H9 (cell line): ENCODE measurements around the gene PHF24. TPM values are rescaled to one million over a fixed set of nuclear protein-coding genes. Genes with fewer than 3 reads are reported as not detected.

ENCODE experiments used
- DNase-seq: peaks from one replicate; pipeline ENCODE4 v3.0.0-alpha.2; 2017
- H2AFZ ChIP-seq: one replicate; pipeline ENCODE4 v1.6.1; 2013; ENCODE audit warnings: mild to moderate bottlenecking, low read length, control low read depth, moderate library complexity
- H2AK5ac ChIP-seq: 2 replicates; pipeline ENCODE4 v1.6.1; 2013; ENCODE audit warnings: low read length, control low read depth, mixed read lengths; ENCODE audit not compliant: insufficient read length
- H2BK120ac ChIP-seq: one replicate; pipeline ENCODE4 v1.6.1; 2013; ENCODE audit warnings: low read depth, mild to moderate bottlenecking, low read length, control low read depth, inconsistent platforms; ENCODE audit not compliant: poor library complexity, severe bottlenecking
- H2BK12ac ChIP-seq: 2 replicates; pipeline ENCODE4 v1.6.1; 2013; ENCODE audit warnings: low read length, control low read depth, mixed read lengths, low read depth; ENCODE audit not compliant: insufficient read length
- H2BK15ac ChIP-seq: 2 replicates; pipeline ENCODE4 v1.6.1; 2013; ENCODE audit warnings: low read depth, low read length, control low read depth
- H2BK20ac ChIP-seq: one replicate; pipeline ENCODE4 v1.6.1; 2013; ENCODE audit warnings: low read depth, mild to moderate bottlenecking, low read length, control low read depth, inconsistent platforms; ENCODE audit not compliant: poor library complexity, severe bottlenecking
- H2BK5ac ChIP-seq: 2 replicates; pipeline ENCODE4 v1.6.1; 2013; ENCODE audit warnings: low read length, control low read depth, mixed read lengths; ENCODE audit not compliant: insufficient read length
- H3K14ac ChIP-seq: 2 replicates; pipeline ENCODE4 v1.6.1; 2013; ENCODE audit warnings: low read length, control low read depth; ENCODE audit not compliant: insufficient read depth
- H3K18ac ChIP-seq: 2 replicates; pipeline ENCODE4 v1.6.1; 2013; ENCODE audit warnings: low read depth, mild to moderate bottlenecking, mixed read lengths, low read length, control low read depth; ENCODE audit not compliant: insufficient read length
- H3K23ac ChIP-seq: 2 replicates; pipeline ENCODE4 v1.6.1; 2013; ENCODE audit warnings: low read length, control low read depth, mixed read lengths, low read depth; ENCODE audit not compliant: insufficient read length
- H3K23me2 ChIP-seq: 2 replicates; pipeline ENCODE4 v1.6.1; 2013; ENCODE audit warnings: low read depth, mild to moderate bottlenecking, mixed read lengths, low read length, control low read depth; ENCODE audit not compliant: insufficient read length, poor library complexity, severe bottlenecking
- H3K27ac ChIP-seq: 2 replicates; pipeline ENCODE4 v1.5.1; 2013; ENCODE audit warnings: low read length, control low read depth, mixed read lengths, low read depth; ENCODE audit not compliant: insufficient read length
- H3K27me3 ChIP-seq: 2 replicates; pipeline ENCODE4 v1.6.1; 2013; ENCODE audit warnings: low read length, control low read depth, inconsistent platforms; ENCODE audit not compliant: insufficient read depth
- H3K4ac ChIP-seq: 2 replicates; pipeline ENCODE4 v1.6.1; 2013; ENCODE audit warnings: low read depth, mild to moderate bottlenecking, control low read depth, inconsistent platforms, low read length, moderate library complexity
- H3K4me1 ChIP-seq: 2 replicates; pipeline ENCODE4 v1.6.1; 2013; ENCODE audit warnings: low read length, control low read depth, inconsistent platforms; ENCODE audit not compliant: insufficient read depth
- H3K4me2 ChIP-seq: 2 replicates; pipeline ENCODE4 v1.6.1; 2013; ENCODE audit warnings: low read length, control low read depth, mixed read lengths; ENCODE audit not compliant: insufficient read length, insufficient read depth
- H3K56ac ChIP-seq: 2 replicates; pipeline ENCODE4 v1.6.1; 2013; ENCODE audit warnings: low read depth, mild to moderate bottlenecking, mixed read lengths, low read length, control low read depth; ENCODE audit not compliant: insufficient read length
- H3K79me1 ChIP-seq: 2 replicates; pipeline ENCODE4 v1.6.1; 2013; ENCODE audit warnings: low read depth, mild to moderate bottlenecking, moderate library complexity, low read length, control low read depth, inconsistent platforms; ENCODE audit not compliant: insufficient read depth, poor library complexity, severe bottlenecking
- H3K79me2 ChIP-seq: 2 replicates; pipeline ENCODE4 v1.6.1; 2013; ENCODE audit warnings: low read length, control low read depth, inconsistent platforms; ENCODE audit not compliant: insufficient read depth
- H3K9ac ChIP-seq: 2 replicates; pipeline ENCODE4 v1.6.1; 2013; ENCODE audit warnings: low read length, control low read depth, mixed read lengths; ENCODE audit not compliant: insufficient read length; ENCODE audit errors: extremely low read depth
- H3K9me3 ChIP-seq: one replicate; pipeline ENCODE4 v1.6.1; 2013; ENCODE audit warnings: low read depth, low read length, inconsistent platforms; ENCODE audit not compliant: control insufficient read depth
- H3T11ph ChIP-seq: one replicate; pipeline ENCODE4 v1.6.1; 2013; ENCODE audit warnings: mild to moderate bottlenecking, low read length, control low read depth, inconsistent platforms
- H4K20me1 ChIP-seq: one replicate; pipeline ENCODE4 v1.6.1; 2013; ENCODE audit not compliant: control insufficient read depth, insufficient read length, insufficient read depth
- H4K5ac ChIP-seq: 2 replicates; pipeline ENCODE4 v1.6.1; 2013; ENCODE audit warnings: low read depth, mild to moderate bottlenecking, mixed read lengths, low read length, control low read depth; ENCODE audit not compliant: insufficient read length
- H4K8ac ChIP-seq: replicated peaks from 2 replicates; pipeline ENCODE4 v1.6.1; 2013; ENCODE audit warnings: low read length, control low read depth, mixed read lengths, low read depth; ENCODE audit not compliant: insufficient read length
- H4K91ac ChIP-seq: 2 replicates; pipeline ENCODE4 v1.6.1; 2013; ENCODE audit warnings: low read depth, mild to moderate bottlenecking, moderate library complexity, mixed read lengths, low read length, control low read depth; ENCODE audit not compliant: insufficient read length
- H3K27ac Mint-ChIP-seq, 3 experiments: 2 replicates in 2 of 3; 3 replicates in 1 of 3; pipeline ENCODE4 v1.8.0; 2020 to 2021; ENCODE audit warnings: mixed read lengths in 3 of 3, mild to moderate bottlenecking in 1 of 3, moderate library complexity in 1 of 3
- H3K27me3 Mint-ChIP-seq: 2 replicates; pipeline ENCODE4 v1.8.0; 2021; ENCODE audit warnings: low read depth, mild to moderate bottlenecking, moderate library complexity, mixed read lengths
- H3K36me3 Mint-ChIP-seq, 3 experiments: 2 replicates in 2 of 3; 3 replicates in 1 of 3; pipeline ENCODE4 v1.8.0; 2020 to 2021; ENCODE audit warnings: low read depth in 3 of 3, mixed read lengths in 3 of 3; ENCODE audit not compliant: insufficient read depth in 1 of 3
- H3K4me1 Mint-ChIP-seq, 2 experiments: 2 replicates each; pipeline ENCODE4 v1.8.0; 2020; ENCODE audit warnings: mixed read lengths in 2 of 2
- H3K4me3 Mint-ChIP-seq, 2 experiments: 2 replicates in 1 of 2; 3 replicates in 1 of 2; pipeline ENCODE4 v1.8.0; 2020 to 2021; ENCODE audit warnings: mild to moderate bottlenecking in 2 of 2, mixed read lengths in 2 of 2, moderate library complexity in 1 of 2
- H3K9me3 Mint-ChIP-seq, 2 experiments: 2 replicates in 1 of 2; 3 replicates in 1 of 2; pipeline ENCODE4 v1.8.0; 2020; ENCODE audit warnings: mild to moderate bottlenecking in 2 of 2, mixed read lengths in 2 of 2, moderate library complexity in 1 of 2
- WGBS: extraction: QIAGEN DNeasy Blood & Tissue Kit; methylation state at CpG from one replicate; pipeline ENCODE4 v1.1.7; 2013; ENCODE audit warnings: missing lambda C conversion rate, low lambda C conversion rate, mixed read lengths; ENCODE audit not compliant: insufficient read length; ENCODE audit errors: extremely low coverage; 5-methylcytosine and 5-hydroxymethylcytosine counted together
- total RNA-seq: library from RNA; stranded (reverse); gene quantifications from 2 replicates; pipeline ENCODE4 v1.2.1, GENCODE V29; 2021
- TF ChIP-seq, protein P1 (sequence below): fragments of 200-600 bp; sonication (generic); conservative IDR thresholded peaks from 3 replicates; pipeline ENCODE4 v1.8.0; 2021; ENCODE audit warnings: antibody characterized with exemption, mild to moderate bottlenecking

PHF24 gene
- total RNA-seq, 1 experiment from 2014 or later, result 0.24 TPM

DNA sequence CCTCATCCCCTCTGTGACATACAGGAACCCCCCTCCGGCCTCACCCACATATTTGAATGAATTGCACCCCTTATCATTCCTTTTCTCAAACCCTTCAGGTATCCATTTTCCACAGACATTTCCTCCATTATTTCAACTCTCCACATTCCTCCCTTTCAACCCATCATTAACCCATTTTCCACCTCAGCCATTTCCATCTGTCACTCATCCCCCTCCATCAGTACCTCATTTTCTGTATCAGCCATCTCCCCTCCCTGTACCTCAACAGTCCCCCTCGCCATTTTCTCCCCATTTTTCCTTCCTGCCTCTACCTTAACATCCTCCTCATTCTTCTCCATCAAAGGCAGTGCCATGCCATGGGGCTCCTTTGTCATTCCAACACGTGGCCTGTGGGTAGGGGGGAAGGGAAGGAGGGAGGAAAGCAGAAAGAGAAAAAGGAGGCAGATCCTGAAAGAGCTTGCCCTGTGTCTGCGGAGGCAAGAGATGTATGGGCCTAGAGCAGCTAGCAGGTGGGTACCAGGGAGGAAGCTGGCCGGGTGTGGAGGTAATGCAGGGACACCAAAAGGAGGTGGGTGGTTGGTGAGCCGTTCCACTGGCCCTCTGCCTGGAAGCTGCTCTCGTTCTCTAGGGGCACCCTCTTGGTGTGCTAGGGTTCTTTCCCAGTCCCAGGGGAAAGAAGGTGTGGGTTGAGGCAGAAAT, 33.0 kb downstream of the PHF24 start:
- no peaks in the 10 kb centered on the region for H3K9me3 Mint-ChIP-seq

More for the DNA sequence above, 33.0 kb downstream of the PHF24 start:
- Mint-ChIP-seq H3K4me3 (peak overlapping the region; percentile 81 to 92), H3K4me1 (peaks cover 45 to 72% of the 10 kb centered on the region in 2 experiments), H3K27me3 (peaks cover 3% of the 10 kb centered on the region), H3K27ac (peak overlapping the region; percentile 10 to 98 (median 42); a peak in 6 of 7 replicates), H3K36me3 (peaks cover 25 to 35% (median 29%) of the 10 kb centered on the region in 3 experiments)
- no peak overlapping the region for H4K91ac ChIP-seq
- H3K27me3 ChIP-seq, result no peaks in the 10 kb centered on the region
- H3K27ac ChIP-seq, result no peak overlapping the region
- peaks cover 16% of the 10 kb centered on the region for H3K23me2 ChIP-seq
- peaks cover 10% of the 10 kb centered on the region; the same call in 1 of the 2 replicates for H3K4me1 ChIP-seq
- H3K18ac ChIP-seq, result peak overlapping the region; percentile 92
- H2BK5ac ChIP-seq, result no peak overlapping the region
- H4K8ac ChIP-seq, result no peak overlapping the region
- H3K4ac ChIP-seq, result no peak overlapping the region
- peak overlapping the region; percentile 86 for H3K14ac ChIP-seq
- H3K79me1 ChIP-seq, result no peaks in the 10 kb centered on the region
- WGBS, result no CpG with 5 or more reads among the region's 7 CpGs
- no peaks in the 10 kb centered on the region for H3K79me2 ChIP-seq
- H3K9ac ChIP-seq, result peak overlapping the region; percentile 39
- no peak overlapping the region for H3T11ph ChIP-seq
- H4K20me1 ChIP-seq, result no peaks in the 10 kb centered on the region
- no peak overlapping the region for H3K56ac ChIP-seq
- H3K4me2 ChIP-seq, result peak overlapping the region; percentile 54
- no peak overlapping the region for H2BK15ac ChIP-seq
- no peak overlapping the region for H2BK20ac ChIP-seq
- H2AFZ ChIP-seq, result no peak overlapping the region
- H2BK120ac ChIP-seq, result no peak overlapping the region
- H2BK12ac ChIP-seq, result no peak overlapping the region
- DNase-seq, result peak; percentile 62
- no peak overlapping the region for H2AK5ac ChIP-seq
- TF ChIP-seq, protein P1, sequence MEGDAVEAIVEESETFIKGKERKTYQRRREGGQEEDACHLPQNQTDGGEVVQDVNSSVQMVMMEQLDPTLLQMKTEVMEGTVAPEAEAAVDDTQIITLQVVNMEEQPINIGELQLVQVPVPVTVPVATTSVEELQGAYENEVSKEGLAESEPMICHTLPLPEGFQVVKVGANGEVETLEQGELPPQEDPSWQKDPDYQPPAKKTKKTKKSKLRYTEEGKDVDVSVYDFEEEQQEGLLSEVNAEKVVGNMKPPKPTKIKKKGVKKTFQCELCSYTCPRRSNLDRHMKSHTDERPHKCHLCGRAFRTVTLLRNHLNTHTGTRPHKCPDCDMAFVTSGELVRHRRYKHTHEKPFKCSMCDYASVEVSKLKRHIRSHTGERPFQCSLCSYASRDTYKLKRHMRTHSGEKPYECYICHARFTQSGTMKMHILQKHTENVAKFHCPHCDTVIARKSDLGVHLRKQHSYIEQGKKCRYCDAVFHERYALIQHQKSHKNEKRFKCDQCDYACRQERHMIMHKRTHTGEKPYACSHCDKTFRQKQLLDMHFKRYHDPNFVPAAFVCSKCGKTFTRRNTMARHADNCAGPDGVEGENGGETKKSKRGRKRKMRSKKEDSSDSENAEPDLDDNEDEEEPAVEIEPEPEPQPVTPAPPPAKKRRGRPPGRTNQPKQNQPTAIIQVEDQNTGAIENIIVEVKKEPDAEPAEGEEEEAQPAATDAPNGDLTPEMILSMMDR, result no peak
- H3K23ac ChIP-seq, result no peak overlapping the region
- no peaks in the 10 kb centered on the region for H3K9me3 ChIP-seq
- peak overlapping the region; percentile 36 for H4K5ac ChIP-seq
